Measurements from ENCODE around the gene AXL. TPM values are rescaled to one million over a fixed set of nuclear protein-coding genes. Genes with fewer than 3 reads are reported as not detected.

AXL gene
- total and polyA plus RNA-seq, 9 of the 15 experiments (the other 6 are each of a cell fraction or from before 2014, with no cell fraction given): 0.80 to 6.6 (median 1.6) TPM

DNA sequence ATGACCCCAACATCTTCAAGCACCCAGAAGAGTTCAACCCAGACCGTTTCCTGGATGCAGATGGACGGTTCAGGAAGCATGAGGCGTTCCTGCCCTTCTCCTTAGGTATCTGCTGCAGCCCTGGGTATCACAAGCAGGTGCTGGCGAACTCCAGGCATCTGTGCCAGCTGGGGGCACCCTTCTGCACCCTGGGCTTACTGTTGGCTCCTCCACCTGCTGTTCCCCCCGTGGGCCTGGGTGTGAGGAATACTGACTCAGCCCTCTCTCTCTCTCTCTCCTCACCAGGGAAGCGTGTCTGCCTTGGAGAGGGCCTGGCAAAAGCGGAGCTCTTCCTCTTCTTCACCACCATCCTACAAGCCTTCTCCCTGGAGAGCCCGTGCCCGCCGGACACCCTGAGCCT is 13.0 kb upstream of the AXL start:
- Histone ChIP-seq H4K20me1 (replicated peaks; ENCODE audit: control insufficient read depth, insufficient read depth, low read length) (no peaks in the 10 kb centered on the region), H3K27ac (ENCODE audit: extremely low read depth, low read depth, low read length) (no peak overlapping the region), H3K9me1 (ENCODE audit: control insufficient read depth, insufficient read depth, low read length) (no peaks in the 10 kb centered on the region), H2AFZ (ENCODE audit: low read depth, low read length) (no peak overlapping the region), H3K4me3 (no peak overlapping the region), H3K27me3 (ENCODE audit: control insufficient read depth in 2 of 2, insufficient read depth in 2 of 2, low read length in 2 of 2) (peaks cover 0 to 11% of the 10 kb centered on the region in 2 experiments; a peak in 2 of 5 replicates), H3K9me3 (replicated peaks; ENCODE audit: control insufficient read depth, insufficient read depth, low read depth, low read length) (no peaks in the 10 kb centered on the region), H3K9ac (ENCODE audit: insufficient read depth in 1 of 2, low read depth in 2 of 2, low read length in 2 of 2) (0 out of 4 replicates have a peak overlapping the region, but pooled peaks of 1 of the 2 experiments have one; percentile 20), H3K79me2 (ENCODE audit: control insufficient read depth, insufficient read depth, low read length) (no peaks in the 10 kb centered on the region), H3K4me2 (ENCODE audit: insufficient read depth, low read length) (no peak overlapping the region), H3K36me3 (ENCODE audit: control insufficient read depth, insufficient read depth, low read length) (no peaks in the 10 kb centered on the region), H3K4me1 (replicated peaks in 1 of 2; ENCODE audit: control insufficient read depth in 2 of 2, insufficient read depth in 2 of 2, low read length in 2 of 2) (peaks cover 10 to 15% of the 10 kb centered on the region in 2 experiments; a peak in 4 of 5 replicates)
- TF ChIP-seq, protein P1, sequence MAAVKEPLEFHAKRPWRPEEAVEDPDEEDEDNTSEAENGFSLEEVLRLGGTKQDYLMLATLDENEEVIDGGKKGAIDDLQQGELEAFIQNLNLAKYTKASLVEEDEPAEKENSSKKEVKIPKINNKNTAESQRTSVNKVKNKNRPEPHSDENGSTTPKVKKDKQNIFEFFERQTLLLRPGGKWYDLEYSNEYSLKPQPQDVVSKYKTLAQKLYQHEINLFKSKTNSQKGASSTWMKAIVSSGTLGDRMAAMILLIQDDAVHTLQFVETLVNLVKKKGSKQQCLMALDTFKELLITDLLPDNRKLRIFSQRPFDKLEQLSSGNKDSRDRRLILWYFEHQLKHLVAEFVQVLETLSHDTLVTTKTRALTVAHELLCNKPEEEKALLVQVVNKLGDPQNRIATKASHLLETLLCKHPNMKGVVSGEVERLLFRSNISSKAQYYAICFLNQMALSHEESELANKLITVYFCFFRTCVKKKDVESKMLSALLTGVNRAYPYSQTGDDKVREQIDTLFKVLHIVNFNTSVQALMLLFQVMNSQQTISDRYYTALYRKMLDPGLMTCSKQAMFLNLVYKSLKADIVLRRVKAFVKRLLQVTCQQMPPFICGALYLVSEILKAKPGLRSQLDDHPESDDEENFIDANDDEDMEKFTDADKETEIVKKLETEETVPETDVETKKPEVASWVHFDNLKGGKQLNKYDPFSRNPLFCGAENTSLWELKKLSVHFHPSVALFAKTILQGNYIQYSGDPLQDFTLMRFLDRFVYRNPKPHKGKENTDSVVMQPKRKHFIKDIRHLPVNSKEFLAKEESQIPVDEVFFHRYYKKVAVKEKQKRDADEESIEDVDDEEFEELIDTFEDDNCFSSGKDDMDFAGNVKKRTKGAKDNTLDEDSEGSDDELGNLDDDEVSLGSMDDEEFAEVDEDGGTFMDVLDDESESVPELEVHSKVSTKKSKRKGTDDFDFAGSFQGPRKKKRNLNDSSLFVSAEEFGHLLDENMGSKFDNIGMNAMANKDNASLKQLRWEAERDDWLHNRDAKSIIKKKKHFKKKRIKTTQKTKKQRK (IDR thresholded peaks at IDR 0.05; ENCODE audit: borderline replicate concordance, low read depth, low read length): no peak
- TF ChIP-seq NCOA1 (IDR thresholded peaks at IDR 0.05; ENCODE audit: low read depth) (no peak), ILK (tag; IDR thresholded peaks at IDR 0.05; ENCODE audit: borderline replicate concordance, low read depth) (no peak), CBX5 (IDR thresholded peaks at IDR 0.05; ENCODE audit: borderline replicate concordance, low read depth) (no peak), MTA1 (IDR thresholded peaks at IDR 0.05; ENCODE audit: borderline replicate concordance) (no peak)
- TF ChIP-seq, protein P2, sequence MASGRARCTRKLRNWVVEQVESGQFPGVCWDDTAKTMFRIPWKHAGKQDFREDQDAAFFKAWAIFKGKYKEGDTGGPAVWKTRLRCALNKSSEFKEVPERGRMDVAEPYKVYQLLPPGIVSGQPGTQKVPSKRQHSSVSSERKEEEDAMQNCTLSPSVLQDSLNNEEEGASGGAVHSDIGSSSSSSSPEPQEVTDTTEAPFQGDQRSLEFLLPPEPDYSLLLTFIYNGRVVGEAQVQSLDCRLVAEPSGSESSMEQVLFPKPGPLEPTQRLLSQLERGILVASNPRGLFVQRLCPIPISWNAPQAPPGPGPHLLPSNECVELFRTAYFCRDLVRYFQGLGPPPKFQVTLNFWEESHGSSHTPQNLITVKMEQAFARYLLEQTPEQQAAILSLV (tag; IDR thresholded peaks at IDR 0.05): no peak
- DNase-seq (ENCODE audit: extremely low read depth in 1 of 4, low spot score in 3 of 4): no peak
- in situ Hi-C loops (cut with MboI) (loop anchor here (10.0 kb wide), 1 partner anchor 369 kb away; the partner anchor contains the start of gene CEACAM21), intact Hi-C loops (cut with micrococcal nuclease) (loop anchor here (10.0 kb wide), 1 partner anchor 239 kb away; the partner anchor contains the start of gene ERICH4)
- no TSS peak for BruUV-seq (replicated peaks)
- POLR2A ChIA-PET: interaction anchor here (0.7 kb wide), 1 partner anchor 72 kb away, joined by 3 read pairs; no protein-coding TSS in a partner anchor
- WGBS (ENCODE audit: insufficient coverage, low coverage, missing lambda C conversion rate): 33% methylated on average over 9 of the region's 10 CpGs
- CTCF ChIA-PET (ENCODE audit: low intra/inter-chr PET ratio): interaction anchor here (3.8 kb wide), 1 partner anchor 56 kb away, joined by 25 read pairs; no protein-coding TSS in a partner anchor
- FAIRE-seq: no peak
- ATAC-seq: no peak
